Body of pancreas (tissue), 2 donors: ENCODE measurements around the gene FN3K. TPM values are rescaled to one million over a fixed set of nuclear protein-coding genes. Genes with fewer than 3 reads are reported as not detected.

Source experiments
- total RNA-seq, 2 donors: library from RNA; depleted of rRNA; stranded (reverse); fragments of >200 nt; gene quantifications; one replicate each; pipeline ENCODE4 v1.1.0, GENCODE V29; 2016

The FN3K gene
- total RNA-seq, 2 donors from 2014 or later: 15.2 to 29.1 TPM

Other genes starting within 250 kb of the FN3K start
- gene FOXK2, start 215.9 kb upstream of the FN3K start, total RNA-seq: 10 to 100 TPM; 10.6 to 25.1 TPM
- gene WDR45B, start 87.2 kb upstream of the FN3K start, total RNA-seq: 10 to 100 TPM; 45.5 to 49.3 TPM
- 10 to 100 TPM; 18.2 to 39.9 TPM for gene RAB40B, start 36.9 kb upstream of the FN3K start, total RNA-seq
- 1 to 10 TPM; 7.6 to 8.0 TPM for gene FN3KRP, start 18.9 kb upstream of the FN3K start, total RNA-seq
- 10 to 100 TPM; 38.9 to 74.8 TPM for gene TBCD, start 16.4 kb downstream of the FN3K start, total RNA-seq
- gene ZNF750, start 104.4 kb downstream of the FN3K start, total RNA-seq: not detected